ENCODE data around the gene CWC27.
A peak's percentile ranks its signal among the peaks of the same experiment; 100 is the strongest.

CWC27 gene

GRCh38 chr5:65043843-65044359 lies 275.2 kb downstream of the CWC27 start:
- TF ChIP-seq POLR2AphosphoS5 (IDR thresholded peaks at IDR 0.05; ENCODE audit: low read depth, low read length): no peak
- TF ChIP-seq POLR2A (IDR thresholded peaks at IDR 0.05; ENCODE audit: low read depth, low read length): no peak
- TF ChIP-seq TAF1 (IDR thresholded peaks at IDR 0.05; ENCODE audit: borderline replicate concordance, low read depth, low read length): no peak
- no peak for DNase-seq (ENCODE audit: insufficient read length)
- peak; percentile 53 for FAIRE-seq

GRCh38 chr5:65047225-65047624 lies 278.5 kb downstream of the CWC27 start:
- TF ChIP-seq TAF1 (IDR thresholded peaks at IDR 0.05; ENCODE audit: borderline replicate concordance, low read depth, low read length): no peak
- no peak for TF ChIP-seq POLR2A (IDR thresholded peaks at IDR 0.05; ENCODE audit: low read depth, low read length)
- no peak for TF ChIP-seq POLR2AphosphoS5 (IDR thresholded peaks at IDR 0.05; ENCODE audit: low read depth, low read length)
- no peak for DNase-seq (ENCODE audit: insufficient read length)
- no peak for FAIRE-seq

GRCh38 chr5:65047948-65048690 lies 279.4 kb downstream of the CWC27 start:
- DNase-seq (ENCODE audit: insufficient read length) (no peak), FAIRE-seq (peak; percentile 87)
- TF ChIP-seq POLR2AphosphoS5 (IDR thresholded peaks at IDR 0.05; ENCODE audit: low read depth, low read length) (no peak), POLR2A (IDR thresholded peaks at IDR 0.05; ENCODE audit: low read depth, low read length) (no peak), TAF1 (IDR thresholded peaks at IDR 0.05; ENCODE audit: borderline replicate concordance, low read depth, low read length) (no peak)

DNA sequence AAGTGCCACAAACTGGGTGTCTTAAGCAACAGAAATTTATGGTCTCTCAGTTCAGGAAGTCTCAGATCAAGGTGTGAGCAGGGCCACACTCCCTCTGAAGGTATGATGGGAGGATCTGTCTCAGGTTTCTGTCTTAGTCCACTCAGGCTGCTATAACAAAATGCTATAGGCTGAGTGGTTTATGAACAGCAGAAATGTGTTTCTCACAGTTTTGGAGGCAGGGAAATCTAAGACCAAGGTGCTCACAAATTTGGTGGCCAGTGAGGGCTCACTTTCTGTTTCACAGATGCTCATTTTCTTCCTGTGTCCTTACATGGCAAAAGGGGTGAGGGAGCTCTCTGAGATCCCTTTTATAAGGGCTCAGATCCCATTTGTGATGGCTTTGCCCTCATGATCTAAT lies 281.4 kb downstream of the CWC27 start:
- DNase-seq (ENCODE audit: insufficient read length) (no peak), FAIRE-seq (peak; percentile 94)
- no peak for TF ChIP-seq TAF1 (IDR thresholded peaks at IDR 0.05; ENCODE audit: borderline replicate concordance, low read depth, low read length)
- TF ChIP-seq POLR2A (IDR thresholded peaks at IDR 0.05; ENCODE audit: low read depth, low read length): no peak
- TF ChIP-seq POLR2AphosphoS5 (IDR thresholded peaks at IDR 0.05; ENCODE audit: low read depth, low read length): no peak

- no peak for DNase-seq (ENCODE audit: insufficient read length)
These were observed 282.2 kb downstream of the CWC27 start for GRCh38 chr5:65050826-65051498.

GRCh38 chr5:65055938-65056337 lies 287.2 kb downstream of the CWC27 start:
- no peak for TF ChIP-seq TAF1 (IDR thresholded peaks at IDR 0.05; ENCODE audit: borderline replicate concordance, low read depth, low read length)
- TF ChIP-seq POLR2A (IDR thresholded peaks at IDR 0.05; ENCODE audit: low read depth, low read length): no peak
- no peak for TF ChIP-seq POLR2AphosphoS5 (IDR thresholded peaks at IDR 0.05; ENCODE audit: low read depth, low read length)
- FAIRE-seq: no peak
- no peak for DNase-seq (ENCODE audit: insufficient read length)

More at GRCh38 chr5:65050826-65051498, 282.2 kb downstream of the CWC27 start:
- FAIRE-seq: no peak
- TF ChIP-seq POLR2A (IDR thresholded peaks at IDR 0.05; ENCODE audit: low read depth, low read length): no peak
- no peak for TF ChIP-seq POLR2AphosphoS5 (IDR thresholded peaks at IDR 0.05; ENCODE audit: low read depth, low read length)
- TF ChIP-seq TAF1 (IDR thresholded peaks at IDR 0.05; ENCODE audit: borderline replicate concordance, low read depth, low read length): no peak

DNA sequence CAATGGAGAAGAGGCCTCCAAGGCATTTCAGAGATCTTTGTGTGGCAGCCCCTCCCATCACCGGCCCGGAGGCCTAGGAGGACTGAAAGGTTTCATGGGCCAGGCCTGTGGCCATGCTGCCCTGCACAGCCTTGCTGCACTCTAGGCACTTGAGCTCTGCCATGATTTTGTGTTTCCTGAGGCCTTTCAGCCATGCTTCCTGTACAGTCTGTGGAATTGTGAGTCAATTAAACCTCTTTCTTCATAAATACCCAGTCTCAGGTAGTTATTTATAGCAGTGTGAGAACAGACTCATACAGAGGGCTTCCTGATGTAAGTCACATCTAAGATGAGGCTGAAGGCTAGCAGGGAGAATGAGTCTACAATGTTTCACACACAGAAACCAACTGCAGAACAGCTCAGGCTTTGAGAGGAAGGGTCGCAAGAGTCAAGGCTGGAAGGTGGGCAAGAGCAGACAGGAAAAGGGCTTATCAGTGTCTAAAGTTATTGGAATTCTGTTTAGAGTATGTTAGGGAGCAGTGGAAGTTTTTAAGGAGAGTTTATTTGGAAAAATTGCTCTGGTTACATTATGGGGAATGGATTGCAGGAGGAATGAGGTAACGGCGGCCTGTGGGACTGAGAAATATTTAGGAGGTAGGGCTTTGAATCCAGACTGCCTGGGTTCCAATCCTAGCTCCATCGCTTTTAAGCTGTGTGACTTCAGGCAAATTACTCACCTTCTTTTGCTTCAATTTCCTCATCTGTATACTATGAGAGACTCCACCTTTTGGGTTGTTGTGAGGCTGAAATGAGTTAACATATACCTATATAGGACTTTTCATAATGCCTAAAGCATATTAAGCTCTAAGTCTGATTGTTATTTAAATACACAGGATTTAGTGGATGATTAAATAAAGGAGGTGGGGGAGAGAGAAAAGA lies 291.2 kb downstream of the CWC27 start:
- FAIRE-seq (peak; percentile 76), DNase-seq (ENCODE audit: insufficient read length) (no peak)
- no peak for TF ChIP-seq POLR2A (IDR thresholded peaks at IDR 0.05; ENCODE audit: low read depth, low read length)
- TF ChIP-seq POLR2AphosphoS5 (IDR thresholded peaks at IDR 0.05; ENCODE audit: low read depth, low read length): no peak
- TF ChIP-seq TAF1 (IDR thresholded peaks at IDR 0.05; ENCODE audit: borderline replicate concordance, low read depth, low read length): no peak

- FAIRE-seq (peak; percentile 93), DNase-seq (ENCODE audit: insufficient read length) (no peak)
- TF ChIP-seq POLR2AphosphoS5 (IDR thresholded peaks at IDR 0.05; ENCODE audit: low read depth, low read length): peak; percentile 28; the same call in 1 of the 2 replicates
- TF ChIP-seq TAF1 (IDR thresholded peaks at IDR 0.05; ENCODE audit: borderline replicate concordance, low read depth, low read length): 0 out of 2 replicates have a peak, but pooled peaks have one; percentile 28
- peak; percentile 36; the same call in 1 of the 2 replicates for TF ChIP-seq POLR2A (IDR thresholded peaks at IDR 0.05; ENCODE audit: low read depth, low read length)
These were observed 292.7 kb downstream of the CWC27 start for GRCh38 chr5:65061250-65061973.

DNA sequence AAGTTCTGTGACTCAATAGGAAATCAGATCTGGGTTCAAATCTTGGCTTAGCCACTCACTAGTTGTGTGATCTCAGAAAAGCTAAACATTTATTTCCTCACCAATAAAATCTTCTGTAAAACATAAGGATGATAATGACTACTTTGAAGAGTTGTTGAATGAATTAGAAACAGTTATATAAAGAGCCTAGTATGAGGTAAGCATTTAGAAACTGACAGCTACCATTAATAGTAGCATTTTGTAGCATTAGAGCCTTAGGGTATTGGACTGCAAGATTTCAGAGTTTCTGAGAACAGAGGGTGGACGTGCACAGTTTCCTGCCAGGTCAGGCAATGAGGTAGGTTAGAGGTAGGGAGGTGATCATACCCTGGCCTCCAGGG lies 293.2 kb downstream of the CWC27 start:
- no peak for TF ChIP-seq POLR2A (IDR thresholded peaks at IDR 0.05; ENCODE audit: low read depth, low read length)
- no peak for TF ChIP-seq TAF1 (IDR thresholded peaks at IDR 0.05; ENCODE audit: borderline replicate concordance, low read depth, low read length)
- TF ChIP-seq POLR2AphosphoS5 (IDR thresholded peaks at IDR 0.05; ENCODE audit: low read depth, low read length): no peak
- DNase-seq (ENCODE audit: insufficient read length) (no peak), FAIRE-seq (no peak)

- DNase-seq (ENCODE audit: insufficient read length): no peak
- TF ChIP-seq POLR2A (IDR thresholded peaks at IDR 0.05; ENCODE audit: low read depth, low read length) (no peak), POLR2AphosphoS5 (IDR thresholded peaks at IDR 0.05; ENCODE audit: low read depth, low read length) (no peak)
- FAIRE-seq: peak; percentile 58
These were observed 293.8 kb downstream of the CWC27 start for GRCh38 chr5:65062469-65063083.
